GM12892 (cell line): ENCODE measurements around the gene ATP6V1E1.

Experiments used
- POLR2A ChIP-seq: IDR thresholded peaks from 2 replicates; pipeline ENCODE4 v1.6.1; 2011; ENCODE audit warnings: low read depth, low read length, control low read depth
- POLR2AphosphoS5 ChIP-seq: IDR thresholded peaks from 2 replicates; pipeline ENCODE4 v1.6.1; 2011; ENCODE audit warnings: low read depth, low read length, control low read depth
- TAF1 ChIP-seq: IDR thresholded peaks from 2 replicates; pipeline ENCODE4 v1.6.1; 2011; ENCODE audit warnings: low read depth, mild to moderate bottlenecking, control low read depth, low read length, borderline replicate concordance

DNA sequence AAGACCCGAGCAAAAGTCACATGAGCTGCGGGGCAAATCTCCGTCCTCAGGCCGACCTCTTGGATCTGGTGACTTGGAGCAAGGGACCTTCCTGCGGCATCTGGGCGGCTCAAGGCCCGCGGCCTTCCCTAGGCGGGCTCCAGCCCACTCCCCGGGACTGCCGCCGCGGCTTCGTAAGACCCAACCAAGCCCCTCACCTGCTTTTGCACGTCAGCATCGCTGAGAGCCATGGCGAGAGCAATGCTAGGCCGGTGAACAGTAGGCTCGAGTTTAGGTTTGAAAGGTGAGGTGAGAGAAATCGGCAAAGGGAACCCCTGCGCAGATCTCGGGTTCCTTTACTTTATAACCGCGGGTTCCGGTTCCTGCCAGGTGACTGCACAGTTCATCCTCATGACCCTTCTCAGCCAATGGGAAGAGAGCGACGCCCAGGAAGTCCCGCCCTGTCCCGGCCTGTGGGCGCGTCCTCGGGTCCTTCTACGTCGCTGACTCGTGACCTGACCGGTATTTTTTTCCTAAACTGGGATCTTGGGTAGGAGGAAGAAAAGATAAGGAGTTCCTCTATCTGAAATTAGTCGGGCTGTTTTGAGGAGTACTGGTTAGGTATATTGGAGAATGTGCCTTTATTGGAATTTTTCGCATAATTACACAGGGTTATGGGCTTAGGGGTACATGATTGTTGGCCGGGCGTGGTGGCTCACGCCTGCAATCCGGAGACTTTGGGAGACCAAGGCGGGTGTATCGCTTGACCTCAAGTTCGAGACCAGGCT, at the start of gene ATP6V1E1:
- TF ChIP-seq POLR2AphosphoS5: peak; percentile 81
- peak; percentile 85 for TF ChIP-seq POLR2A
- peak; percentile 51; the same call in 1 of the 2 replicates for TF ChIP-seq TAF1
